ENCODE results near the gene ADAMTS2.

ADAMTS2 gene

GRCh38 chr5:179166171-179166885 lies 178.9 kb downstream of the ADAMTS2 start:
- DNase-seq (ENCODE audit: low read depth): no peak
- no peak overlapping the region for H3K4me3 ChIP-seq (ENCODE audit: low read depth, low read length)
- no peak for TF ChIP-seq CTCF (conservative IDR thresholded peaks at IDR 0.05; ENCODE audit: low read depth, low read length)

- no peak for DNase-seq (ENCODE audit: low read depth)
- TF ChIP-seq CTCF (conservative IDR thresholded peaks at IDR 0.05; ENCODE audit: low read depth, low read length): no peak
- no peak overlapping the region for H3K4me3 ChIP-seq (ENCODE audit: low read depth, low read length)
Measured at GRCh38 chr5:179165421-179166170, 179.7 kb downstream of the ADAMTS2 start.

GRCh38 chr5:179164331-179165311 lies 180.6 kb downstream of the ADAMTS2 start:
- no peak for TF ChIP-seq CTCF (conservative IDR thresholded peaks at IDR 0.05; ENCODE audit: low read depth, low read length)
- H3K4me3 ChIP-seq (ENCODE audit: low read depth, low read length): no peak overlapping the region
- DNase-seq (ENCODE audit: low read depth): no peak

- no peak for DNase-seq (ENCODE audit: low read depth)
- H3K4me3 ChIP-seq (ENCODE audit: low read depth, low read length): no peak overlapping the region
- no peak for TF ChIP-seq CTCF (conservative IDR thresholded peaks at IDR 0.05; ENCODE audit: low read depth, low read length)
Measured at GRCh38 chr5:179163236-179164155, 181.8 kb downstream of the ADAMTS2 start.

GRCh38 chr5:179162351-179163235 lies 182.7 kb downstream of the ADAMTS2 start:
- DNase-seq (ENCODE audit: low read depth): no peak
- H3K4me3 ChIP-seq (ENCODE audit: low read depth, low read length): no peak overlapping the region
- TF ChIP-seq CTCF (conservative IDR thresholded peaks at IDR 0.05; ENCODE audit: low read depth, low read length): no peak

All from choroid plexus epithelial cell (primary cell).